ENCODE data around the gene MTARC2.
"Not testable (repeated sequence)": the region's sequence is repeated elsewhere in the genome, so short reads cannot be mapped to it uniquely, and the experiment has no call there.

MTARC2 gene

GRCh38 chr1:220732137-220732536 lies 16.0 kb upstream of the MTARC2 start:
- no peak for DNase-seq (ENCODE audit: low spot score)

- no peak for DNase-seq (ENCODE audit: low spot score)
Observed at GRCh38 chr1:220732621-220733020, 15.5 kb upstream of the MTARC2 start.

- peak; percentile 71 for DNase-seq (ENCODE audit: low spot score)
Observed at GRCh38 chr1:220733086-220733601, 15.0 kb upstream of the MTARC2 start.

DNA sequence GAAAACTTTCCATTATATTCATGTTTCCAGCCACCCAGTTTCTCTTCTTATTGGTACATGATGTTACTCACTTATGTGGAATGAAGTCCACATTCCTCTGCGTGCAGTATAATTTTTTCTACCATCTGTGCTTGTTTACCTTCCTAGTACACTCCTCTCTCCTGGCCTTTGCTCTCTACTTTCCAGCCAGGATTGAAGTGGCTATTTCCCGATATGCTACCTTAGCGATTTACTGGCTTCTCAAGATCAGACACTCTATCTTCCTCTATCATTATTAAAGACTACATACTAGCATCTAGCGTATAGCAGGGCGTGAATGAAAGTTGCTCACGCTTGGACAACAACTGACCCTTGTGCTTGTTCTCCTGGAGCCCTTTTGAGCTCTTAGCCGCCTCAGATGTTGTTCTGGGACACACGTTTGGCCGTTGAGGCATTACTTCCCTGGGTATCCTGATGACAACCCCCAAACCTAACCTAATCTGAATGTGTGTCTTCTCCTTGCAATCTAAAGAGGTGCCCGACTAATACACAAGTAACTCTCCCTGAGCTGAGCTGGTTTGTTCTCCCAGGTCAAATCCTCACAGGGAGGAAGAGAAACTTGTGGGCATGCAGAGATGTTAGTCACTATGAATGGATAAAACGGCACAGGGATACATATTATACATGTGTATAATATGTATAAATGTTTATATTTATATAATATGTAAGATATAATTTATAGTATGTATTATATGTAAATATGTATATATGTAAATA lies 13.4 kb upstream of the MTARC2 start:
- no peak for DNase-seq (ENCODE audit: low spot score)

DNA sequence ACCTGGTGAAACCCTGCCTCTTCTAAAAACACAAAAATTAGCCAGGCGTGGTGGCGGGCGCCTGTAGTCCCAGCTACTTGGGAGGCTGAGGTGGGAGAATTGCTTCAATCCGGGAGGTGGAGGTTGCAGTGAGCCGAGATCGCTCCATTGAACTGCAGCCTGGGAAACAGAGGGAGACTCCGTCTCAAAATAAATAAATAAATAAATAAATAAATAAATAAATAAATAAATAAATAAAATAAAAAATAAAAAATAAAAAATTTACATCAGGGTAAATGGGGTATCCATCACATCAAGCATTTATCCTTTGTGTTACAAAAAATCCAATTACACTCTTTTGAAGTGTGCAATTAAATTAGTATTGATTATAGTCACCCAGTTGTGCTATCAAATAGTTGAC lies 11.8 kb upstream of the MTARC2 start:
- DNase-seq (ENCODE audit: low spot score): not testable (repeated sequence)

- no peak for DNase-seq (ENCODE audit: low spot score)
Observed at GRCh38 chr1:220741349-220741748, 6.8 kb upstream of the MTARC2 start.

- DNase-seq (ENCODE audit: low spot score): no peak
Observed at GRCh38 chr1:220741825-220742224, 6.3 kb upstream of the MTARC2 start.

GRCh38 chr1:220742520-220742919 lies 5.6 kb upstream of the MTARC2 start:
- DNase-seq (ENCODE audit: low spot score): no peak

GRCh38 chr1:220746851-220747250 lies 1.3 kb upstream of the MTARC2 start:
- no peak for DNase-seq (ENCODE audit: low spot score)

GRCh38 chr1:220747437-220748088 lies 559 bp upstream of the MTARC2 start:
- no peak for DNase-seq (ENCODE audit: low spot score)

DNA sequence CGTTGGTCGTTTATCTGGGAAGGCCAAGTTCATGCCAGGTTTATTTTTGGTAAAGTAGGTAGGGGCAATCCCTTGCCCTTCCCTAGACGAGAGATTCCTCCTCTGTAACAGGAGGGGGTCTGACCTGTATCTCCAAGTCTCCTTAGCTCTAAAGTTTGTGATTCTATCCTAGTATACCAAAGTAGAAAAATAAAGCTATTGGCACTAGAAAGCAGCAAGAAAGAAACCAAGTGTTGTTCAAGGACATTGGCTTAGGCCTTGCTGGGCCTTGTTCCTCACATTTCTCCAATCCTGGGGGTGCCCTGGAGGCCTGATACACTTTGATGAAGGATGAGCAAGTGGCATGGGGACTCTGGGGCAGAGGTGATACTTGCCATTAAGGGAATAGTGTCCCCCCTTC lies 814 bp downstream of the MTARC2 start:
- no peak for DNase-seq (ENCODE audit: low spot score)

- no peak for DNase-seq (ENCODE audit: low spot score)
Observed at GRCh38 chr1:220750131-220750515, 2.0 kb downstream of the MTARC2 start.

DNA sequence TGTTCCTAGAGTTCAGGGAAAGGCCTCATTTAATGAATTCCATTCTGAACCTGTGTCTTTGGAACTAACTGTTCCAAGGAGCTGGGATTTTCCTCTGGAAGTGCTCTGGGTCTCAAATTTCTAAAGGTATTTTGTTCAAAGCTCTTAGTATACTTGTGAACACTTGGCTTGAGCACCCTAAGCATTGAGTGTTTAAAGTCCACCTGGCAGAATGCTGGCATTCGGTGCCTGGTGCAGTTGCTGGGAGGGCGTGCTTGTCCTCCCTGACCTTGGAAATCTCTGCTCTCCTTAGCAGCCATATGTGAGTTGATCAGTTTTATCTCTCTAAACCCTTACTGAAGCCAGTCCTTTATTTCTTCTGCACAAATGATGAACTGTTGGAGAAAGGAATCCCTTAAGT lies 3.0 kb downstream of the MTARC2 start:
- no peak for DNase-seq (ENCODE audit: low spot score)

DNA sequence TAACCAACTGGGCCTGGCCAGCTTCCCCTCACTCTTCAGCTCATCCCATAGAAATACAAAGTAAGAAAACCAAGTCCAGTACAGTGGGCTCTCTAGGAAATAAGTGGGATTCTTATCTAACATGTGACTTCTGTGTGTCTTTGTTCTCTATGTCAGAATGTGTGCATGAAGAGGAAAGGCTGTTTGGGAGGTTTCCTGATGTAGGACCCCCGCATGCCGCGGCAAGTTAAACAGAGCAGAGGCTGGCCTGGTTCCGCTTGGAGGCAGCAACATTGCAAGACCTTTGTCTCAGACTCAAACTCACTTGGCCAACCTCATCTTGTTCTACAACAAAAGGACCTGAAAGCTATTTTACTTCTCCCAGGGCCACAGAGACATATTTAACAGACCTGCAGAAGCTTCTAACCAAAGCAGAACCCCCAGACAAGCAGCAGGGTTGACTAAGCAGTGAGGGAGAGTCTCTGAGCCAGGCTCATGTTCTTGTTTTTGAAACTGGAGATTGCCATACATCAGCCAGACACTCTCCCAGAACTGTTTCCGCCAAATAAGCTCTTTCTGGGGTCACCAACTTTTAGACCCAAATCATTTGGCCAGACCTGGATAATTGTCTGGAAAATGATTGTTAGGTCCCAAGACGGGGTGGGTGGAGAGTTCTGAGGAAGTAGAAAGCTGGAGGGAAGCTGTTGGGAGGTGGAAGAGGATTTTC lies 6.2 kb downstream of the MTARC2 start:
- DNase-seq (ENCODE audit: low spot score): no peak

DNA sequence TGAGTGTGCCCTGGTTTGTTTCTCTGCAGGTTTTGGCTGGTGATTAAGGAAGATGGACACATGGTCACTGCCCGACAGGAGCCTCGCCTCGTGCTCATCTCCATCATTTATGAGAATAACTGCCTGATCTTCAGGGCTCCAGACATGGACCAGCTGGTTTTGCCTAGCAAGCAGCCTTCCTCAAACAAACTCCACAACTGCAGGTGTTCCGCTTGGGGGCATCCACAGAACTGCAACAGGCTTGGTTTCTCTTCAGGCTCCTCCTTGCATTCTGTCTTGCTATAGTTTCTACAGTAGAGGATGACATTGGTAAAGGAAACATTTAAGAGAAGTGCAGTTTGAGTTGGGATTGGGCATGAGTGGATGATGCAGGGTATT lies 6.8 kb downstream of the MTARC2 start:
- DNase-seq (ENCODE audit: low spot score): no peak

- no peak for DNase-seq (ENCODE audit: low spot score)
Observed at GRCh38 chr1:220755309-220755708, 7.2 kb downstream of the MTARC2 start.

- DNase-seq (ENCODE audit: low spot score): no peak
Observed at GRCh38 chr1:220757441-220757840, 9.3 kb downstream of the MTARC2 start.

DNA sequence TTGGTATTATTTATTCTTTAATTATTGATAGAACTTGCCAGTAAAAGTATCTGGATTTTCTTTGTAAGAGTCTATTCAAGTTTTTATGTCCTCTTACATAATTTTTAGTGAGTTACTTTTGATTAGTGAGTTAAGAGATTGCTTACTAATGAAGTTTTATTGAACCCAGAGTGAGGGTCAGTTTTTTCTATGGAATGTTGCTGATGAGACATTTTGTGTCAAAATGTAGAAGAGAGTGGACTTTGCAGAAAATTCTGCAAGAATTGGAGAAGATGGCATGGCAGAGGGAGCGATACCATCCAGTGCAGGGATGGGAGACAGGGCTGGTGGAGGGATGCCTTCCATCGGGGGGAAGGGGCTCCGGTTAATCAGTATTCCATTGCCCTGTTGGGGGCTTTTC lies 11.0 kb downstream of the MTARC2 start:
- DNase-seq (ENCODE audit: low spot score): no peak

DNA sequence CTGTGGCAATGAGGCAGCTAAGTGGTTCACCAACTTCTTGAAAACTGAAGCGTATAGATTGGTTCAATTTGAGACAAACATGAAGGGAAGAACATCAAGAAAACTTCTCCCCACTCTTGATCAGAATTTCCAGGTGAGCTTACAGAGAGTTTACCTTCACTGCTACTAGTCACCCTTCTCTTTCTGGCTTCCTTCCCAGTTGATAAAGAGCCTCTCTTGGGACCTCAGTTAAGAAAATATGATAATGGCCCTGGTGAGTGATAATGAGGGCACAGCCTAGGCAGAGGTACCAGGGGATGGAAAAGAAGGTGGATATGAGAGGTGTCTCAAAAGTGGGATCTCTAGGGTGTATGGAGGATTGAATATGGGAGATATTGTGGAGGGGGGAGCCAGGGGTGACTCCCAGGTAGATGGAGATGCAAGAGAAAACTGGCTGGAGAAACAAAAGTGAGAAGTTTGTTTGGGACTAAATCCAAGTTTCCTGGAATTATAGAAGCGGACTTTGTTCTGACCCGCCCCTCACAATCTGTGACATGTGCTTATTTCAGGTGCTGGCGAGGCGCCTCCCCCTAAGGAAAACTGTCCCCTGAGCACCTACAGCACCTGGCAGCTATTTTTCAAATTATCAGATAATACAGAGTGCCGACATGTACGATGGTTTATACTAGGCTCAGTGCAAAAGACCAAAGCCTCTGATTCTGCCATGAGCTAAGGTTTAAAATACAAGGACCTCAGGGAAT lies 13.7 kb downstream of the MTARC2 start:
- no peak for DNase-seq (ENCODE audit: low spot score)

- no peak for DNase-seq (ENCODE audit: low spot score)
Observed at GRCh38 chr1:220764757-220765156, 16.6 kb downstream of the MTARC2 start.

GRCh38 chr1:220767312-220768125 lies 19.4 kb downstream of the MTARC2 start:
- DNase-seq (ENCODE audit: low spot score): no peak
